ENCODE data around the gene FAM20A. TPM values are rescaled to one million over a fixed set of nuclear protein-coding genes. Genes with fewer than 3 reads are reported as not detected.
A peak's percentile ranks its signal among the peaks of the same experiment; 100 is the strongest.

FAM20A gene
- total and polyA plus RNA-seq, 9 of the 15 experiments (the other 6 are each of a cell fraction or from before 2014, with no cell fraction given) = 0.07 TPM; not detected in 8

DNA sequence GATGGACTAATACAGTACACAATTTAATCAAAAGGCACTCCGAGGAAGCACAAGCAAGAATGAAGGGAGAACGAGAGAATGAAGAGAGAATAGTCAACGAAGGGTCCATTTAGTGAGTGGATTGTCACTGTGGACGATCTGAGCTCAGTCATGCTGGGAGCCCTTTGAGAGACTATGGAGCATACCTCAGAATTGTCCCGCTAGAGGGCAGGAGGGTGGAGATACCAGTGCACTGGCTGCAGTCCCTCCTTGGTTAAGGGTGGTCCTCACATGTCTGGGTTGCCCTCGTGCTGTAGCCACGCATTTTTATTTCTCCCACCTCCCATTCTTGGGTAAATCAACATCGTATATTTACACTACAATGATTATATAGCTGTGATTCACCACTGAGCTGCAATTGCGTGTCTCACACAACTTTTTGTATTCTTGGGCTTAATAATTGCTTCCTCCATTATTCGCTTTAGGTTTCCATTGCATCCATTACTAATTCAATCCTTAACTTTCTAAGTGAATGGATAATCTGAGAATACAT, 33.2 kb upstream of the FAM20A start (continued):
- TF ChIP-seq, protein P1, sequence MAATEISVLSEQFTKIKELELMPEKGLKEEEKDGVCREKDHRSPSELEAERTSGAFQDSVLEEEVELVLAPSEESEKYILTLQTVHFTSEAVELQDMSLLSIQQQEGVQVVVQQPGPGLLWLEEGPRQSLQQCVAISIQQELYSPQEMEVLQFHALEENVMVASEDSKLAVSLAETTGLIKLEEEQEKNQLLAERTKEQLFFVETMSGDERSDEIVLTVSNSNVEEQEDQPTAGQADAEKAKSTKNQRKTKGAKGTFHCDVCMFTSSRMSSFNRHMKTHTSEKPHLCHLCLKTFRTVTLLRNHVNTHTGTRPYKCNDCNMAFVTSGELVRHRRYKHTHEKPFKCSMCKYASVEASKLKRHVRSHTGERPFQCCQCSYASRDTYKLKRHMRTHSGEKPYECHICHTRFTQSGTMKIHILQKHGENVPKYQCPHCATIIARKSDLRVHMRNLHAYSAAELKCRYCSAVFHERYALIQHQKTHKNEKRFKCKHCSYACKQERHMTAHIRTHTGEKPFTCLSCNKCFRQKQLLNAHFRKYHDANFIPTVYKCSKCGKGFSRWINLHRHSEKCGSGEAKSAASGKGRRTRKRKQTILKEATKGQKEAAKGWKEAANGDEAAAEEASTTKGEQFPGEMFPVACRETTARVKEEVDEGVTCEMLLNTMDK (IDR thresholded peaks at IDR 0.05; ENCODE audit: borderline replicate concordance, insufficient read depth, low read depth, low read length, poor library complexity, severe bottlenecking) = peak; percentile 41
- TF ChIP-seq TSC22D4 (tag; IDR thresholded peaks at IDR 0.05) = no peak

- Histone ChIP-seq H3K9me1 (ENCODE audit: control insufficient read depth, insufficient read depth, low read length) (no peaks in the 10 kb centered on the region), H3K4me1 (replicated peaks in 1 of 2; ENCODE audit: control insufficient read depth in 2 of 2, insufficient read depth in 2 of 2, low read length in 2 of 2) (no peaks in the 10 kb centered on the region), H3K4me3 (no peak overlapping the region), H3K27me3 (ENCODE audit: control insufficient read depth in 2 of 2, insufficient read depth in 2 of 2, low read length in 2 of 2) (peaks cover 5 to 25% of the 10 kb centered on the region in 2 experiments; a peak in 3 of 5 replicates), H2AFZ (ENCODE audit: low read depth, low read length) (no peak overlapping the region), H4K20me1 (replicated peaks; ENCODE audit: control insufficient read depth, insufficient read depth, low read length) (no peaks in the 10 kb centered on the region), H3K4me2 (ENCODE audit: insufficient read depth, low read length) (no peak overlapping the region), H3K9ac (ENCODE audit: insufficient read depth in 1 of 2, low read depth in 2 of 2, low read length in 2 of 2) (no peak overlapping the region), H3K9me3 (replicated peaks; ENCODE audit: control insufficient read depth, insufficient read depth, low read depth, low read length) (no peaks in the 10 kb centered on the region), H3K79me2 (ENCODE audit: control insufficient read depth, insufficient read depth, low read length) (no peaks in the 10 kb centered on the region), H3K27ac (ENCODE audit: extremely low read depth, low read depth, low read length) (no peak overlapping the region), H3K36me3 (ENCODE audit: control insufficient read depth, insufficient read depth, low read length) (no peaks in the 10 kb centered on the region)
- no peak for FAIRE-seq
- DNase-seq (ENCODE audit: extremely low read depth in 1 of 4, low spot score in 3 of 4) = no peak
- in situ Hi-C loops (cut with MboI) = no loop called here
- intact Hi-C loops (cut with micrococcal nuclease) = no loop called here
- 0% methylated on average over 3 of the region's 3 CpGs for WGBS (ENCODE audit: insufficient coverage, low coverage, missing lambda C conversion rate)
- ChIA-PET POLR2A (no interaction called here), CTCF (ENCODE audit: low intra/inter-chr PET ratio) (no interaction called here)
- no peak for ATAC-seq
- no TSS peak for BruUV-seq (replicated peaks)
- TF ChIP-seq MAFF (IDR thresholded peaks at IDR 0.05; ENCODE audit: low read length) (no peak), PBX2 (CRISPR knock-in tag; IDR thresholded peaks at IDR 0.05; ENCODE audit: low read depth) (no peak), PBX2 (tag; conservative IDR thresholded peaks at IDR 0.05; ENCODE audit: low read depth) (no peak), ZNF561 (CRISPR knock-in tag; conservative IDR thresholded peaks at IDR 0.05) (no peak), ZNF165 (CRISPR knock-in tag; IDR thresholded peaks at IDR 0.05; ENCODE audit: borderline replicate concordance) (no peak), U2AF2 (optimal IDR thresholded peaks at IDR 0.05; ENCODE audit: low read depth, low read length) (no peak), TAF1 (IDR thresholded peaks at IDR 0.05; ENCODE audit: control insufficient read depth, extremely low read depth, insufficient read depth, low read length, severe bottlenecking) (no peak), EGR1 (conservative IDR thresholded peaks at IDR 0.05) (no peak), HDAC6 (IDR thresholded peaks at IDR 0.05; ENCODE audit: low read depth, low read length) (no peak), GTF2B (IDR thresholded peaks at IDR 0.05; ENCODE audit: extremely low read depth, insufficient read length) (no peak), ZKSCAN3 (CRISPR knock-in tag; IDR thresholded peaks at IDR 0.05) (no peak)
- TF ChIP-seq, protein P2, sequence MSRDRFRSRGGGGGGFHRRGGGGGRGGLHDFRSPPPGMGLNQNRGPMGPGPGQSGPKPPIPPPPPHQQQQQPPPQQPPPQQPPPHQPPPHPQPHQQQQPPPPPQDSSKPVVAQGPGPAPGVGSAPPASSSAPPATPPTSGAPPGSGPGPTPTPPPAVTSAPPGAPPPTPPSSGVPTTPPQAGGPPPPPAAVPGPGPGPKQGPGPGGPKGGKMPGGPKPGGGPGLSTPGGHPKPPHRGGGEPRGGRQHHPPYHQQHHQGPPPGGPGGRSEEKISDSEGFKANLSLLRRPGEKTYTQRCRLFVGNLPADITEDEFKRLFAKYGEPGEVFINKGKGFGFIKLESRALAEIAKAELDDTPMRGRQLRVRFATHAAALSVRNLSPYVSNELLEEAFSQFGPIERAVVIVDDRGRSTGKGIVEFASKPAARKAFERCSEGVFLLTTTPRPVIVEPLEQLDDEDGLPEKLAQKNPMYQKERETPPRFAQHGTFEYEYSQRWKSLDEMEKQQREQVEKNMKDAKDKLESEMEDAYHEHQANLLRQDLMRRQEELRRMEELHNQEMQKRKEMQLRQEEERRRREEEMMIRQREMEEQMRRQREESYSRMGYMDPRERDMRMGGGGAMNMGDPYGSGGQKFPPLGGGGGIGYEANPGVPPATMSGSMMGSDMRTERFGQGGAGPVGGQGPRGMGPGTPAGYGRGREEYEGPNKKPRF (IDR thresholded peaks at IDR 0.05; ENCODE audit: low read depth, low read length) = no peak
Measured at GRCh38 chr17:68628576-68628957, 27.4 kb upstream of the FAM20A start.

Measured in K562 (cell line).